ENCODE data around the gene SERPINA5. TPM values are rescaled to one million over a fixed set of nuclear protein-coding genes. Genes with fewer than 3 reads are reported as not detected.
"Not testable (repeated sequence)": the region's sequence is repeated elsewhere in the genome, so short reads cannot be mapped to it uniquely, and the experiment has no call there.

The SERPINA5 gene
- total RNA-seq, 1 donor from 2014 or later: 655 TPM

DNA sequence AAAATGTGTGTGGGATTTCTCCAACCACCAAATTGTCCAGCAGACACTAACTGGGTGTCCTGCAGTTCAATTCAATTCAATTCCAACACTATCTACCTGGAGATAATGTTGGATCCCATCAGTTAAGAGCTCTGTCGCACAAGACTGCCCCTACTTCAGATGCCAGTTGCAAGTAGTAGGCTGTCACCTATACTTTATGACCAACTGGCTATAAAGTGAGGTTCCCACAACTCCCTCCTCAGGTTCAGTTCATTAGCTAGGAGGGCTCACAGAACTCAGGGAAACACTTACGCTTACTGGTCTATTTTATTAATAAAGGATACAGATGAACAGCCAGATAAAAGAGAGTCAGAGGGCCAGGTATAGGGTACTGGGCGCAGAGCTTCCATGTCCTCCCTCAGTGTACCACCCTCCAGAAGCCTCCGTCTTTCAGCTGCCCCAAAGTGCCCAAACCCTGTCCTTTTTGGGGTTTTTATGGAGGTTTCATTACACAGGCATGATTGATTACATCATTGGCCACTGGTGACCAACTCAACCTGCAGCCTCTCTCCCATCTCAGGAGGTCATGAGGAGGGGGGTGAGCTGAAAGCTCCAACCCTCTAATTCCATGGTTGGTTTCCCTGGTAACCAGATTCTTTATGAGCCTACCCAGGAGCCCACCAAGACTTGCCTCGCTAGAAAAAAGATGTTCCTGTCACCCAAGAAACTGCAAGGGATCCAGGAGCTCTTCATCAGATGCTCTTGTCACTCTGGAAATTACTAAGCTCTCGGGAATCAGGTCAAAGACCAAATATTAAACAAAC lies 7.5 kb upstream of the SERPINA5 start:
- no peak for DNase-seq (ENCODE audit: low spot score)

DNA sequence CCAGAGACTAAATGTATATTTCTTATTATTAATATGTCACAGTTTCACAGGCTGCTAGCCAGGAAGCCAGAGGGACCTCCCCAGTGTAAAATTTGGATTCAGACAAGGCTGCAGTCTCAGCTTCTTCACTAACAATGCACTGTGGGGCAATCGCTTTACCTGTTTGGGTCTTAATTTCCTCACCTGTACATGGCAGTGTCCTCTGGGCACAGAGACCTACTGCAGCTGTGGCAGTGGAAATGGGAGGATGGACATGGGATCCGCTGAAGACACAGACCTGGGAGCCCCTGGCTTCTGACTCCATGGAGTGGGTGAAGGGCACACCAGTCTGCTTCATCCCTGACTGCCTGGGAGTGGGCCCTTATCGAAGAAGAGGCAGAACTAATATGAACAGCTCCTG lies 6.9 kb upstream of the SERPINA5 start:
- DNase-seq (ENCODE audit: low spot score): no peak

DNA sequence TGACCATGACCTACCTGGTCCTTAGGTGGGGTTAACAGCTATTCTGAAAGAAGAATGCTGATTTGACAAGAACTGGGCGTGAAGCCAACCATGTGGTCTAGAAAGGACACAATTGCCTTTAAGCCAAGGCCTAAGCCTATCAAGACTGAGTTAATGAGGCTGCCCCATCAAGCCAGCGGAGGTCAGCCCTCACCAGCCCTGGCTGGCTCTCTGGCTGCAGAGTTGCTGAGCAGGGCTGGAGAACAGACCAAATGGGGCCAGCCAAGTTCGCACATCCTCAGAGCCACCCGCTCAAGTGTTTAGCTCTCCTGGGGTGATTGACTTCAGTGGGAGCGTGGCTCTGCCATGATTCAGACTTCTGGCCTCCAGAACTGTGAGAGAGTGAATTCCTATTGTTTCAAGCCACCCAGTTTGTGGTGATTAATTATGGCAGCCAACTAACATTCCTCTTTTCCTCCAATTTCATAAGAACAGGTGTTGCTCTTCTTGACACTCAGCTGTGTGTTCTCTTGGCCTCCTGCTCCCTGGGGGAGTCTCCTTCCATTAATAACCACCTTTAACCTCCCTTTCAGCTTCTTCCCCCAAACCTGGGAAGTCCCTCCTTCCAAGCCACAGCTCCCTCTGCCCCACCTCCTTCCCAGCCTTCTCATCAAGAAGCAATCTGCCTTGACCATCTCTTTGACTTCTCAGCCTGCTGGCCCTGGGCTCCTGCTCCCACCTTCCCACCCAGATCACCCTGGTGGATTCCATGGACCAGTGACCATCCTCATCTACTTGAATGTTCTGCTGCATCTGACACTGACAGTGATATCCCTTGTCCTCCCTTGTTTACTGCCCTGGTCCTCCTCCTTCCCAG lies 5.3 kb upstream of the SERPINA5 start:
- DNase-seq (ENCODE audit: low spot score): no peak

DNA sequence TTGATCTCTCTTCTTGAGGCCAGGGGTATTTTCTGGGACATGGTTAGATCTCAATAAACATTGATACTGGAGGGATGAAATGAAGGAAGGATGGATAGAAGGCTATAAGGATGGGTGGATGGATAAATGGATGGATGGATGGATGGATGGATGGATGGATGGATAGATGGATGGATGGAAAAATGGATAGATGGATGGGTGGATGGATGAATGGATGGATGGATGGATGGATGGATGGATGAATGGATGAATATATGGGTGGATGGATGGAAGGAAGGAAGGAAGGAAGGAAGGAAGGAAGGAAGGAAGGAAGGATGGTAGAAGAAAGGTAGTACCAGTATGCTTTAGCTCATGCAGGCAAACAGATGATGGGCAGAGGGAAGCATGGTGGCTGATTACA lies 3.8 kb upstream of the SERPINA5 start:
- DNase-seq (ENCODE audit: low spot score): not testable (repeated sequence)

DNA sequence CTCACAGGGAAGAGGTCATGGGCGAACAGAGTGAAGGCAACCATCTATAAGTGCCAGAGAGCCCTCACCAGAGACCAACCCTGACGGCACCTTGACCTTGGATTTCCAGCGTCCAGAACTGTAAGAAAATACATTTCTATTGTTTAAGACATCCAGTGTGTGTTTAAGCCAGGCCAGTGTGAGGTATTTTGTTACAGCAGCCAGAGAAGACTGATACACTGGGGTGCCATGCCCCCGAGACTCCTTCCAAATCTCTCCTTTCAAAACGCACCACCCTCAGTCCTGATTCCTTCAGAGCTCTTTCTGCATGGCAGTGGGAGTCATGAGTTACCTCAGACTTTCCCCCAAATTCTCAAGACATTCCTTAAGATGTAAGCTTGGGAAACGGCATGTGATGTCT lies 2.5 kb upstream of the SERPINA5 start:
- DNase-seq (ENCODE audit: low spot score): no peak

DNA sequence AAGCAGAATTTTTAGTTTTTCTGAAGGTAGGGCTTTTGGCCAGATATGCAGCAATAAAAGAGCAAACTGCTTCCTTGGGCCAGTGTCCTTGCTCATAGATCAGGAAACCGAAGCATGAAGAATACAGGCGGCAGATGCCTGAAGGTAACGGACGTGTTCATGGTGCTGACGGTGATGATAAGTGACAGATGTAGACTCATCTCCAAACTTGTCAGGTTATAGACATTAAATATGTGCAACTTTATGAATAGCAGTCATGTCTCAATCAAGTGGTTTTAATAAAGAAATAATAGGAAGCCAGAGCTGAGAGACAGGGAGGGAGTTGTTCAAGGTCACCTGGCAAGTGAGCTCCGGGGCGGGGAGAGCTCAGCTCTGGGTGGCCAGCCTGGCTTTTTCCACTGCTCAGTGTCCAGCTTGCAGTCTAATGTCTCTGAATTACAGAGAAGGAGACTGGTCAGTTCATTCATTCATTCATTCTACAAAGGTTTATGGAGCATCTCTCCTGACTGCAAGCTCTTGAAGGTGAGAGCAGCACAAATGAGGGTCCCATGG lies 1.0 kb downstream of the SERPINA5 start:
- DNase-seq (ENCODE audit: low spot score): no peak

DNA sequence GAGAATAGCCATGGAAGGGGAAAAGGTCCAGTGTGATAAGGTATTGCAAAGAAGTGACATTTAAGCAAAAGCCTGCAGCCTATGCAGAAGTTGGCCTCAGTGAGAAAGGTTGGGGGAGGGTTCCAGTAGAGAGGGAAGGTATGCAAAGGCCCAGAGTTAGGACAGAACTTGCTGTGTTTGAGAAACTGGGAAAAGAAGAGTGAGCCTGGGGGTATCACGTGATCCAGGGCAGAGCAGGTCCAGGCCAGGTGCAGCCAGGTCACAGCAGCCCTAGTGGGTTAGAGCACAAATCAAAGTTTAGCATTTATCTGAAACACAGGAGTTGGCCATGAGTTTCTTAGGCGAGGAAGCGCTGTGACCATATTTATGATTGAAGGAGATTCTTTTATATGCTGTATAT lies 1.6 kb downstream of the SERPINA5 start:
- DNase-seq (ENCODE audit: low spot score): no peak

DNA sequence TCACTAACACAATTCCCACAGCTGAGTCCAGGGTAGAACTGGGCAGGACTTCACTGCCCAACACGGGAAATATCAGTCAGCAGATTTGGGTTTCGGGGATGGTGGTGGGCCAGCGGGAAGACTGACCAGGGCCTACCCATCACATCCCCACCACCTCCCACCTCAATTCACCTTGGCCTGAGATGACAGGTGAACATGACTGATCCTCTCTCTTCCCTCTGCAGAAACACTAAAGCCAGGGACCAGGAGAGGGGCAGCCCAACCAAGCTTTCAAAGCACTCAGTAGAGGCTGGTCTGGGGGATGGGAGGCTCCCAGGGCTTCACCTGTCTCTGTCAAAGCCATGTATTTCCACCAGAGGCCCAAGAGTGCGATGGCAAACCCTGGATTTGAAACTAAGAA lies 2.3 kb downstream of the SERPINA5 start:
- DNase-seq (ENCODE audit: low spot score): no peak

DNA sequence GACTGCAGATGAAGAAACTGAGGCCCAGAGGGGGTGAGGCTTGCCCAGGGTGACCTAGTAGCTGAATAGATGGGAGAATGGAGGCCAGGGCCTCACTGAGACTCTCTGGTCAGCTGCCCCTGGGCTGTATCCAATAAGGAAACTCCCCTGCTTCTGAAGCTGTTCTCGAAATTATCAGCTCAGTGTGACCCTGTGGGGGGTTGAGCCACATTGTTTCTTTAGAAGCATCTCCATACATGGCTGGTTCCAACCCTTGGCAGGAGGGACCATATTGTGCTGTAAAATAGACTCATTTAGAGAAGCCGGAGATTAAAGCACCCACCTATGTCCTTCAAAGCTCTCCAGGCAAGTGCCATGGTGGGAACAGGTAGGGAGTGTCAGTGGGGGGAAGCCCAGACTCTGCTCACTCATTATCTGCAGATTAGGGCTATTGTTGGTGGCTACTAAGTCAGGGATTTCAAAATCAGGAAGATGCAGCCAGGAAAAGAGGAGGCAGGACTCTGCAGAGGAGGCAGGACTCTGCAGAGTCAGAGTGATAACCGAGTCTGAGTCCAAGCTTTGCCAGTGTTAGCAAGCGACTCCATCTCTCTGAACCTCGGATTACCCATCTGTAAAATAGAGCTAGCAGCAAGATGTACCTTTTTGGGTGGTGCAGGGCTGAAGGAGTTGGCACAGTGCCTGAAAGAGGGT lies 3.5 kb downstream of the SERPINA5 start:
- DNase-seq (ENCODE audit: low spot score): no peak

DNA sequence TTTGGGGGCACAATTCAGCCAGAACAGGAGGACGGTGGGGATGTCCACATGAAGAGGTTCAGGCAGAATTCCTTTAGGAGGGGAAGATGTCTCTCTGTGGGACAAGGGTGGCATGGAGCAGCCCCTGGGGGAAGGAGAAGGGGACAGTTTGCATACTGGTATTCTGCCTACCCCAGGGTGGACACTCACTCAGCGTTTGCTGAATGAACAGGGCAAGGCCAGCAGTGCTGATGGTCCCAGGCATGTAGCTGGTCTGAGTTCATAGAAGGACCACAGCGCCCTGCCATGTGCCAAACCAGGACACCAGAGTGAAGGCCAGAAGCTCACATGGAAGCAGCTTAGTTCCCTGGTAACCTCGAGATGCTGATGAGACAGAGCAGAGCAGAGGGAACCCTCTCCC lies 5.4 kb downstream of the SERPINA5 start:
- no peak for DNase-seq (ENCODE audit: low spot score)

DNA sequence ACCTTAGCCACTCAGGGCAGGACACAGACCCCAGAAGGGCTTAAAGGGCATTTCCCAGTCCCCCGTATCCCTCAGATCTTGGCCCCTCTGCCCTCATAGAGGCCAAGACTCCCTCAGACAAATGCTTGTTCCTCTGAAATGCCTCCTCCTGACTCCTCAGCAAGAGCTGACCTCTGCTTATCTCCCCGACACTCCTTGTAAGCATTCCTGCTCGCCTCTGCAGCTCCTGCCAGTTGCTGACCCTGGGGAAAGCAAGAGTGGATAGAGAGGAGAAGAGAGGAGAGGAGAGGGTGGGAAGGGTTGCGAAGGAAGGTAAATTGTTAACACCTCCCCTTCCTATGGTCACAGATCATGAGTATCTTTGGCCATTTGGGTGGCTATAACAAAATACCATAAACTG lies 7.1 kb downstream of the SERPINA5 start:
- no peak for DNase-seq (ENCODE audit: low spot score)

DNA sequence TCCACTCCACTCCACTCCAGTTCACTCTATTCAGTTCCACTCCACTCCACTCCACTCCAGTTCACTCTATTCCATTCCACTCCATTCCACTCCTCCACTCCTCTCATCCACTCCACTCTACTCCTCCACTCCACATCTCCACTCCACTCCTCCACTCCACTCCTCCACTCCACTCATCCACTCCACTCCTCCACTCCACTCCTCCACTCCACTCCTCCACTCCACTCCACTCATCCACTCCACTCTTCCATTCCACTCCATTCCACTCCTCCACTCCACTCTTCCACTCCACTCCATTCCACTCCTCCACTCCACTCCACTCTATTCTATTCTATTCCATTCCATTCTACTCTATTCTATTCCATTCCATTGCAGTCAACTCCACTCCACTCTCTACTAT lies 9.8 kb downstream of the SERPINA5 start:
- DNase-seq (ENCODE audit: low spot score): no peak

DNA sequence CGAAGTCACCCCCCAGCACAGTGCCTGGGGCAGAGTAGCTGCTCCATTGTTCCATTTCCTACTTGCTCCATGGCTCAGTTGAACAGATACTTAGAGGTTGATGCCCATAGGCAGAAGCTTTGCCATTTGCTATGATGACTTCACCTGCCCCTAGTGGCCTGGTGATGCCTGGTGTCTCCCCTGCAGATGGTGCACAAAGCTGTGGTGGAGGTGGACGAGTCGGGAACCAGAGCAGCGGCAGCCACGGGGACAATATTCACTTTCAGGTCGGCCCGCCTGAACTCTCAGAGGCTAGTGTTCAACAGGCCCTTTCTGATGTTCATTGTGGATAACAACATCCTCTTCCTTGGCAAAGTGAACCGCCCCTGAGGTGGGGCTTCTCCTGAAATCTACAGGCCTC lies 10.6 kb downstream of the SERPINA5 start:
- no peak for DNase-seq (ENCODE audit: low spot score)

DNA sequence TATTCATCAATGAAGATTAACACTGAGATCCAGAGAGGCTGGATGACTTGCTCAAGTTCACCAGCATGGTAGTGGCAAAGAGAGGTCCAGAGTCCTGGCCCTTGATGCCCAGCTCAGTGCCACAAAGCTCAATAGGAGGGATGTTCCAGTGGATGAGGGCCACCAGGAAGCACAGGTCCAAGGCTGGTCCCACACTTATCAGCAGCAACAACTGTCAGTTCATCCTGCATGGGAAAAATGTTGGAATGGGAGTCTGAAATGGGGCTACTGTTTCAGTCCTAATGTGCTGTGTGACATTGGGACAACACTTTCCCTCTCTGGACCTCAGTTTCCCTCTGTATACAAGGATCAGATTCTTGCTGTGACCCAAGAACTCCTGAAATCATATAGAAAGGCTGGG lies 11.2 kb downstream of the SERPINA5 start:
- no peak for DNase-seq (ENCODE audit: low spot score)

DNA sequence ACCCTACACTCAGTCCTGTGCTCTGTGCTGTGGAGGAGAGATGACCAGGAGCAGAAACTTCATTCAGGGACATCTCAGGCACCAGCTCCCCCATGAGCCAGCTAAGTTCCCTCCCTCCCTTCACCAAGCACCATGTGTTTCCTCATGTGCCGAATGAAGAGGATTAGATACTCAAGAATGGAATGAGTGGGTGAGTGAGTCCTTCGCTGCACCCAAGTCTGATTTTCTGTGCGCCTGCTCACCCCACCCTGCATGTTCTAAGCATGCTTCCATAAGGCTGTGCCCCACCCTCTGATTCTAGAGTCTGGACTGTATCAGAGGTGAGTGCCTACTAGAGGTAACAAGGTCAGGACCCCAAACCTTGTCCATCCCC lies 12.1 kb downstream of the SERPINA5 start:
- no peak for DNase-seq (ENCODE audit: low spot score)

DNA sequence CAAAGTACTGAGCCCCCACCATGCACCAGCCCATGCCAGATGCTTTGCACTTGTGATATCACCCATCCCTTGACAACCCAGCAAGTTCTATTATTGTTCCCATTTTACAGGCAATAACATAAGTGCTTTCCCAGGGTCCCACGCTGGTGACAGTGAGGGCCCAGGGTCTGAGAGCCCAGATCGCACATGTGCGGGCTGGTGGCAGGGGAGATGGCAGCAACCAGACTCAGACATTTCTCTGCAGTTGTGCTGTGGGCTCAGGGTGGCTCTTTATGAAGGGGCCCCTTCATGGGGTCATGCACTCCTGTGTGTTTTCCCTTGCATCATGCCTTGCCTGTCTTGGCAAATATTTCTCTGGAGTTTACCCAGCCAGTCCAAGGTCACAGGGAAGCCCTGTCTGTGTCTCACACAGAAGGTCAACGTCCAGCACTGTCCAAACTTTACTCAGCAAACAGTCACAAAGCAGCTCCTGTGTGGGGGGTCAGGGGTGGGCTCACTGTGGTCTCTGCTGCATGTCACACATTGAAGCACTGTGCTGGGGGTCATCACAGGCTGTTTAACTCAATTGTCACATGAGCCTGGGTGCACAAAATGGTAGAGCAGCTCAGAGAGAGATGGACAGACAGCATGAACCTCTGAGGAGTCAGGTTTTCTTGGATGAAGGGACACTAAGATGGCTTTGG lies 12.7 kb downstream of the SERPINA5 start:
- no peak for DNase-seq (ENCODE audit: low spot score)

DNA sequence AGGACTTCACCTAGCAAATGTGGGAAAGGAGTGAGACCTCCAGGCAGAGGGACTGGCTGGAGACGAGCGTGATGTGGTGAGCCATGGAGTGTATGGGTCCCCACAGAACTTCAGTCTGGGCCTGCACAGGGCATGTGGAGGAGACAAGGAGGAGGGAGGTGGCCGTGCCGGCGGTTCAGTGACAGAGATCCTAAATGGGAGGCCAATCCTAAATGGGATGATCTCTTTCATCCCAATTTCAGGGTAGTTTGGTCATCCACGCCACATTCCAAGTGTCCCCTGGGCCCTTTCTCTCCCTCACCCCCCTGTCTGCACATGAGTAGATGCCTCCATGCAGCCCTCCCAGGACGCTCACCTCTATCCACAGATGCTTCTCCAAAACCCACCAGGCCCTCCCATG lies 13.2 kb downstream of the SERPINA5 start:
- DNase-seq (ENCODE audit: low spot score): no peak

DNA sequence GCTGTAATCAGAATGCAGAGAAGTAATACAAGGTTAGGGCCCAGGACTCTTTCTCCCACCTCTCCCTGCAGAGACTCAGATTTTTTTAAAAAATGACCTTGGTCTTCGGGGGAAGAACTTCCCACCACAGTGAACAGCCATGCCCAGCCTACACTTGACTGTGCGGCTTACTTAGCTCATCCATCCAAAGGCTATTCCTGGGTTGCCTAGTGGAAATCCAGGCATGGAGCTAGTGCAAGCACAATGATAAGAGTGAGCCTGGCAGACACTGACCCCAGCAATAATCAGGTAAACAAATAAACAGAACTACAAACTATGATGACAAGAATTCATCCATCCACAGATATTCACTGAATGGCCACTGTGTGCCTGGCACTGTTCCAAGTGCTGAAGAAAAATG lies 14.7 kb downstream of the SERPINA5 start:
- DNase-seq (ENCODE audit: low spot score): no peak

DNA sequence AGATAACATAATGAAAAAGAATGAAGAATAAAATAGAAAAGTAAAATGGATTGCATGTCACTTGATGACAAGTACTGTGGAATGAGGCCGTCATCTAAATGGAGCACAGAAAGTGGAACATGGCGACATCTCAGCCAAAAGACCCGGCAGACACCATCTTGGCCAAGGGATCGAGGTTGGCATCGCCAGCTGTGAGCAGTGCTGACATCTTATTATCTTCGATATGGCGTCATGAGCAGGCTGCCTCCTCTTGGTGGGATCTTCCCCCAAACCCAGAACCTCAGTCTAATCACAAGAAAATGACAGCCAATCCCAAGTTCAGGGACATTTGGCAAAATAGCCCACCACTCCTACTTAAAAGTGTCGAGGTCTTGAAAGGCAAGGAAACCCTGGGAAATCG lies 15.1 kb downstream of the SERPINA5 start:
- no peak for DNase-seq (ENCODE audit: low spot score)

DNA sequence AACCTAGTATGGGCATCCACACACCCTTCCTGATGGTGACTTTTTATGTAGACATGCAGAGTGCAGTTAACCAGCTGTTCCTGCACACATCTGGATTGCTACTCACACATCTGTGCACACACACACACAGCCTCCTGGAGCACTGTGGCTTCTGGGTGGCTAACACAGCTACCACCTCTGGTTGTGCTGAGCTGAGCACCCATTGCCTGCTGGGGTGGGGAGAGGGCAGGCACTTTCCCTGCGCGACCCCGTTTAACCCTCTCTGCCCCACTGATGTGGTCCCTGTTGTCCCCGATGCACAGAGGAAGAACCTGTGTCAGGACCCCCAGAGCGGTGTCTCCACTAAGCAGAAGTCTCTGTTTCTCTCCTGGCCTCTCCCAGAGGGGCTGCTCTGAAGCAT lies 16.6 kb downstream of the SERPINA5 start:
- no peak for DNase-seq (ENCODE audit: low spot score)

DNA sequence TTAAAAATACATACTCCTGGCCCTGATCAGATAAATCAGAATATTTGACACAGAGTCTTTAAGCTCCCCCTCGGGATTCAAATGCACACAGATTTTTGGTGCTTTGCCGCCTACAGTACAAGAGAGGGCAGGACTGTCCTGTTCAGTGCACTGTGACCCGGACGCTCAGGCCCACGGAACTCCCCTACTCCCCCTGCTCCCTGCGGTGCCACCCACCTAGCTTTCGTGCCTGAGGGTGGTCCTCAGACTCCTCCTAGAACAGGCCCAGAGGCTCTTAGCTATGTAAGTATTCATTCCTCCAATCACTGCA lies 17.2 kb downstream of the SERPINA5 start:
- DNase-seq (ENCODE audit: low spot score): no peak
